Choroid plexus epithelial cell (primary cell): ENCODE data around the gene CDC42BPB.

Experiments used
- DNase-seq: peaks from one replicate; pipeline ENCODE4 v3.0.0-alpha.2; 2010; ENCODE audit warnings: low read depth
- H3K4me3 ChIP-seq: 2 replicates; pipeline ENCODE4 v1.5.1; 2011; ENCODE audit warnings: low read depth, mild to moderate bottlenecking, control low read depth, low read length, moderate library complexity
- CTCF ChIP-seq: conservative IDR thresholded peaks from 2 replicates; pipeline ENCODE4 v1.5.1; 2011; ENCODE audit warnings: low read depth, mild to moderate bottlenecking, control low read depth, inconsistent platforms, low read length, moderate library complexity

Gene CDC42BPB

GRCh38 chr14:103006991-103007520 lies 50.3 kb downstream of the CDC42BPB start:
- H3K4me3 ChIP-seq: no peak overlapping the region
- TF ChIP-seq CTCF: no peak
- DNase-seq: no peak

- no peak for DNase-seq
- H3K4me3 ChIP-seq: no peak overlapping the region
- no peak for TF ChIP-seq CTCF
Observed at GRCh38 chr14:103006106-103006505, 51.2 kb downstream of the CDC42BPB start.

- DNase-seq: no peak
- H3K4me3 ChIP-seq: no peak overlapping the region
- TF ChIP-seq CTCF: no peak
Observed at GRCh38 chr14:103003850-103004249, 53.5 kb downstream of the CDC42BPB start.

- H3K4me3 ChIP-seq: no peak overlapping the region
- TF ChIP-seq CTCF: no peak
- DNase-seq: no peak
Observed at GRCh38 chr14:103003351-103003615, 54.1 kb downstream of the CDC42BPB start.

- DNase-seq: no peak
- no peak overlapping the region for H3K4me3 ChIP-seq
- peak; percentile 35 for TF ChIP-seq CTCF
Observed at GRCh38 chr14:103002578-103003350, 54.6 kb downstream of the CDC42BPB start.

GRCh38 chr14:103001651-103002396 lies 55.5 kb downstream of the CDC42BPB start:
- TF ChIP-seq CTCF: no peak
- no peak overlapping the region for H3K4me3 ChIP-seq
- DNase-seq: no peak
